Dedifferentiated amniotic fluid mesenchymal stem cell (primary cell): ENCODE measurements around the gene ADAMTS17.

ENCODE experiments used
- DNase-seq: peaks from one replicate; pipeline ENCODE4 v3.0.0-alpha.2; 2016; ENCODE audit errors: extremely low spot score

The ADAMTS17 gene

GRCh38 chr15:100053474-100054121 lies 288.2 kb downstream of the ADAMTS17 start:
- no peak for DNase-seq

- no peak for DNase-seq
Observed at GRCh38 chr15:100052716-100053473, 288.9 kb downstream of the ADAMTS17 start.

- no peak for DNase-seq
Observed at GRCh38 chr15:100050877-100051786, 290.6 kb downstream of the ADAMTS17 start.

- no peak for DNase-seq
Observed at GRCh38 chr15:100049936-100050876, 291.6 kb downstream of the ADAMTS17 start.

GRCh38 chr15:100049483-100049882 lies 292.3 kb downstream of the ADAMTS17 start:
- no peak for DNase-seq

- DNase-seq = no peak
Observed at GRCh38 chr15:100048736-100049135, 293.0 kb downstream of the ADAMTS17 start.

GRCh38 chr15:100043692-100044091 lies 298.1 kb downstream of the ADAMTS17 start:
- no peak for DNase-seq

GRCh38 chr15:100043068-100043641 lies 298.6 kb downstream of the ADAMTS17 start:
- no peak for DNase-seq

GRCh38 chr15:100042558-100042957 lies 299.2 kb downstream of the ADAMTS17 start:
- DNase-seq = no peak

- no peak for DNase-seq
Observed at GRCh38 chr15:100041127-100041828, 300.5 kb downstream of the ADAMTS17 start.

- DNase-seq = no peak
Observed at GRCh38 chr15:100039994-100040393, 301.8 kb downstream of the ADAMTS17 start.

- no peak for DNase-seq
Observed at GRCh38 chr15:100038736-100039135, 303.0 kb downstream of the ADAMTS17 start.

GRCh38 chr15:100037901-100038300 lies 303.9 kb downstream of the ADAMTS17 start:
- no peak for DNase-seq

- DNase-seq = no peak
Observed at GRCh38 chr15:100036015-100036414, 305.8 kb downstream of the ADAMTS17 start.

GRCh38 chr15:100034191-100034590 lies 307.6 kb downstream of the ADAMTS17 start:
- DNase-seq = no peak

GRCh38 chr15:100033140-100033857 lies 308.5 kb downstream of the ADAMTS17 start:
- DNase-seq = no peak

- no peak for DNase-seq
Observed at GRCh38 chr15:100032358-100033085, 309.3 kb downstream of the ADAMTS17 start.

- DNase-seq = no peak
Observed at GRCh38 chr15:100031665-100032357, 310.0 kb downstream of the ADAMTS17 start.
